ENCODE data around the gene CPA4.

The CPA4 gene

GRCh38 chr7:130365511-130366441 is 72.8 kb downstream of the CPA4 start:
- DNase-seq (ENCODE audit: low read depth in 2 of 2), result no peak

- DNase-seq (ENCODE audit: low read depth in 2 of 2), result no peak
Measured at GRCh38 chr7:130366564-130366963, 73.6 kb downstream of the CPA4 start.

DNA sequence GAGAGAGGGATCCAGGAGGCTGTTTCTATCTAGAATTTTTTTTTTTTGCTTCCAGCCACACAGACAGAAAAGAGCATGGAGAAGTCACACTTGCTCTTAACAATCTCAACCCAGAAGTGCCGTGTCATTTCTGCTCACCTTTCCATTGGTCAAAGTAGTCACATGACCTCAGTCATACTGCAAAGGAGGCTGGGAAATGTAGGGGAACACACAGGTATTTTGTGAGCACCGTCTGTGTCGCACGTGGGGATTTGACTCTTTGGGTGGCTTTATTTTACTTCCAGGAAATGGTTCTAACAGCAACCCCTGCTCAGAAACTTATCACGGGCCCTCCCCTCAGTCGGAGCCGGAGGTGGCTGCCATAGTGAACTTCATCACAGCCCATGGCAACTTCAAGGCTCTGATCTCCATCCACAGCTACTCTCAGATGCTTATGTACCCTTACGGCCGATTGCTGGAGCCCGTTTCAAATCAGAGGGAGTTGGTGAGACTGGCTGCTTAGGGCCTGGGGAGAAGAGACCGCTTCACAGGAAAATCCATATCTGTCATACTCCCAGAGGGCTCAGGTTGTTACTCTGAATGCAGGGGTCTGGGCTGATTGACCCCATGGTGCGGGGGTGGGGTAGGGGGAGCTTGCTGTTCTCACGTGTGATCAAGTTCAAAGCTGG is 74.3 kb downstream of the CPA4 start:
- DNase-seq (ENCODE audit: low read depth in 2 of 2), result no peak

DNA sequence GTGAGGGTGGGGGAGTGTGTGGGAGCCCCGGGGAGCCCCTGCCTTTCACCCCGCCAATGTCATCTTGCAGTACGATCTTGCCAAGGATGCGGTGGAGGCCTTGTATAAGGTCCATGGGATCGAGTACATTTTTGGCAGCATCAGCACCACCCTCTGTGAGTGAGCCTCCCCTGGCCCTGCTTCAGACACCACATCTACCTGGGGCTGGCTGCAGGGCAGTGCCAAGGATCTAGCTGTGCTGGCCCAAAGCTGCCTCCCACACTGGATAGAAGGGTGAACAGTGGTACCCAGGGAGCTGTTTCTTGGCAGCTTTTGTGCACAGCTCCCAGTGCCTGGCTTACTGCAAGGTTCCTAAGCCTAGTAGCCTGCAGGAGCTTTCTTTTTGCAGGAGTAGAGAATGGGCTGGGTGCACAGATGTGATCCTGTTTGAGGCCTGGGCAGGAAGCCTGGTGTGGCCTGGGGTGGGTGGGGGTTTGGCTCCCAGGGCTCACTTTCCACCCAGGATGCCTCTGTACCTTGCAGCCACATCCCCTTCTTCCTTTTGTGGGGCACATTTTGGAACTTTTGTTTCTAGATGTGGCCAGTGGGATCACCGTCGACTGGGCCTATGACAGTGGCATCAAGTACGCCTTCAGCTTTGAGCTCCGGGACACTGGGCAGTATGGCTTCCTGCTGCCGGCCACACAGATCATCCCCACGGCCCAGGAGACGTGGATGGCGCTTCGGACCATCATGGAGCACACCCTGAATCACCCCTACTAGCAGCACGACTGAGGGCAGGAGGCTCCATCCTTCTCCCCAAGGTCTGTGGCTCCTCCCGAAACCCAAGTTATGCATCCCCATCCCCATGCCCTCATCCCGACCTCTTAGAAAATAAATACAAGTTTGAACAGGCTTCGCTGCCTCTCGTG is 75.1 kb downstream of the CPA4 start:
- DNase-seq (ENCODE audit: low read depth in 2 of 2), result no peak

DNA sequence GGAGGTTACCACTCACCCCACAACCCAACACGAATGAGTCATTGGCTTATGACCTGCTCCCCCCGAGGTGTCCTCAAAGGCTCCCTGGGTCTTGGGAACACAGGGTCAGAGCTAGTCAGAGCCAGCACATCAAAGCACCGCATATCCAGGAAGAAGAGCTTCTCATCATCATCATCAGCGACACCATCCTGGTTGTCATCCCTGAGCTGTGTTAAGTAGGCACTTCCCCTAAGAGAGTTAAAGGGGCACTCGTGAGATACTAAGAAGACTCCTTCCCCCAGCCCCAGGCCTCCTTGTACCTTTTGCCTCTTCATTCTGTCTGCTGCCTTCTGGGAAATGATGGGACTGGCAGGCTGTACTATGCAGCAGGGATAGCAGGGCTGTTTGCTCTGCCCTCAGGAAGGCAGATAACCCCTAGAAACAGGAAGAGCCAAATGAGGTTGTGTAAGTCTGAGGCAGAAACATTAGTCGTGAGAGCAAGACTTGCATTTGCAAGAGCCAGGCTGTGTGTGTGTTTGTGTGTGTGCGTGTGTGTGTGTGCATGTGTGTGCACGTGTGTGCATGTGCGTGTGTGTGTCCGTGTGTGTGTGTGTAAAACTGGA is 76.2 kb downstream of the CPA4 start:
- no peak for DNase-seq (ENCODE audit: low read depth in 2 of 2)

DNA sequence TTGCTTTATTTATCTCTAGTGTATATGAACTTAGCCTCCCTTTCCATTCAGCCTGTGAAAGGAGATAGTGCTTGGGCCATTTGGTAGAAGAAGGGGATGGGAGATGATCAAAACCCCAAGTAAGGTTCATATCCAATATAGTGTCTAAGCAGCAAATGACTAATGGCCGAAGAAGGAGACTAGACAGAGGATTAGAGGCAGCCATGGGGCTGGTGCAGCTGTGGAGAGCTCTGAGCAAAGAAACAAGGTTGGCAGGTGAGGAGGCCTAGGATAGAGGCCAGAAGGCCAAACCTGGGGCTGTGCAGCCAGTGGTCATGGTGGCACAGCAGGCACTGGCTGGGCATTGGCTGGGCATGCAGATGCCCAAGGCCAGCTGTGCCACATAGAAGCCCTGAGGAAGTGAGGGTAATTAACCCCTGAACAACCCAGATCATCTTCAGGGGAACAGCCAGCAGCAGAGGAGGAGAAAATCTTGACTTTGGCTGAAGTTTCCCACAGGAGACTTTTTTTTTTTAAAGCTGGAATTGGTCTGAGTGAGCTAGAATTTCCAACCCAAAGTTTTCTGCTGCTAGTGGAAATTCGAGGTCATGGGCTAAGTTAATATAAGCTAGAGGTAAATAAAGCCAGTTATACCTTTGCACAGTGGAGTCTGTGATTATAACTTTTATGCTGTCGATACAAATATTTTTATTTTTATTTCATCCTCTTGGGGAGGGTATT is 77.0 kb downstream of the CPA4 start:
- no peak for DNase-seq (ENCODE audit: low read depth in 2 of 2)

DNA sequence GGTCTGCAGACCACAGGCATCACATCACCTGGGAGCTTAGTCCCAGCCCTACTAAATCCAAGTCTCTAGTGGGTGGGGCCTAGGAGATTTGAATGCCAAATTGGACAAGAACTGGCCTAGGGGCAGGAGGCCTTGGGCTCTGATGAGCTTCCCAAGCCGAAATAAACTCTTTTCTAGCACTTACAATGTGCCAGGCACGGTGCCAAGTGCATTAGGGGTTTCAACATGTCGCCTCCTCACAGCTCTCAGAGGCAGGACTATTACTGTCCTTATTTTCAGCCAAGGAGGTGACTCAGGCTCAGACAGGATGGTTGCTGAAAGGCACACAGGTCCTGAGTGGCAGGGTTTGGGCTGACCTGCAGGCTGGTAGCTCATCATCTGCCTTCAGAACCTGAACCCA is 78.1 kb downstream of the CPA4 start:
- no peak for DNase-seq (ENCODE audit: low read depth in 2 of 2)

DNA sequence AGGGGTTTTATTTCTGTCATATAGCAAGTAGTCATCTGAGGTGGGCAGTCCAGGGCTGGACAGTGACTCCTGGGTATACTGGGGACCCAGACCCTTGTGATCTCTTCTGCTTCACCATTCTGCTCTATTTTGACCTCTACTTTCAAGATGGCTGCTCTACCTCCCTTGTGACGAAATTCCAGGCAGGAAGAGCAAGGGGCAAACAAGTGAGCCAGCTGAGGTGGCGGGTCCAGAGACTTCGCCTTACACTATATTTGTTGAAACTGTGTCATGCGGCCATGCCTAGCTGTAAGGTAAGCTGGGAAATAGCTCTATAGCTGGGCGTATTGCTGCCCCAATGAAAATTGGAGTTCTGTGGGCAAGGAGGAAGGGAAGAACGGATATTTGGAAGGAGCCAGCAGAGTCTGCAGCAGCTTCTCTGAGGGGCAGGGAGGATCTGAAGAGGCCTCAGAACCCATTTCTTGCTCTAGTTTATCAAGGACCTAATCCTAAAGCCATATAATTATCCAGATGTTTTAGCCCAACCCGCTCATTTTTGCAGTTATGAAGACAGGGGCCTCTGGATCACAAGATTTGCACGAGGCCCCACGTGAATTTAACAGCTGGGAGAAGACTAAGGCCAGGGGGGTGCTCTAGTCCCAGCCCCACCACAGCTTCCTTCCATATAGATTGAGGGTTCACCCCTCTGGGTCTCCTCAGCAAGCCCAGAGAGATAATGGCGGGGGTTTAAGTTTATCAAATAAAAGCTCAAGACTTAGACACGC is 79.6 kb downstream of the CPA4 start:
- no peak for DNase-seq (ENCODE audit: low read depth in 2 of 2)

All from stimulated activated CD4-positive, alpha-beta T cell treated with anti-CD3 and anti-CD28 coated beads, Interleukin-1b, Interleukin-23, amount 100 ng/mL, for 1 hour (primary cell).